Globus pallidus (tissue), 1 donor: ENCODE results near the gene STPG3.

Source experiments
- DNase-seq: peaks from one replicate; pipeline ENCODE4 v3.0.0-alpha.2; 2015; ENCODE audit warnings: low spot score

The STPG3 gene

GRCh38 chr9:137266585-137267453 lies 15.7 kb downstream of the STPG3 start:
- DNase-seq: no peak

GRCh38 chr9:137267933-137268355 lies 16.9 kb downstream of the STPG3 start:
- no peak for DNase-seq

GRCh38 chr9:137268538-137269201 lies 17.6 kb downstream of the STPG3 start:
- DNase-seq: no peak

- no peak for DNase-seq
Measured at GRCh38 chr9:137269231-137269772, 18.2 kb downstream of the STPG3 start.

GRCh38 chr9:137270929-137271695 lies 20.0 kb downstream of the STPG3 start:
- DNase-seq: no peak

GRCh38 chr9:137271696-137272076 lies 20.6 kb downstream of the STPG3 start:
- DNase-seq: no peak

GRCh38 chr9:137272241-137273094 lies 21.4 kb downstream of the STPG3 start:
- DNase-seq: no peak

- DNase-seq: no peak
Measured at GRCh38 chr9:137273095-137273490, 22.0 kb downstream of the STPG3 start.

GRCh38 chr9:137273611-137274320 lies 22.7 kb downstream of the STPG3 start:
- no peak for DNase-seq

- no peak for DNase-seq
Measured at GRCh38 chr9:137275203-137275587, 24.1 kb downstream of the STPG3 start.

- no peak for DNase-seq
Measured at GRCh38 chr9:137275588-137276472, 24.7 kb downstream of the STPG3 start.

- DNase-seq: no peak
Measured at GRCh38 chr9:137276473-137277328, 25.6 kb downstream of the STPG3 start.

GRCh38 chr9:137277329-137278041 lies 26.4 kb downstream of the STPG3 start, which contains the start of gene TOR4A:
Gene TOR4A (plus strand): TSS chr9:137277726. CDS start chr9:137278690, 964 bp downstream.
- DNase-seq: no peak

- DNase-seq: no peak
Measured at GRCh38 chr9:137278061-137278701, 27.1 kb downstream of the STPG3 start.

- no peak for DNase-seq
Measured at GRCh38 chr9:137278721-137279711, 27.9 kb downstream of the STPG3 start.
